ENCODE results near the gene CCDC171. TPM values are rescaled to one million over a fixed set of nuclear protein-coding genes. Genes with fewer than 3 reads are reported as not detected.

Gene CCDC171
- total and polyA plus RNA-seq, 11 donors, result 0.30 to 3.4 (median 1.1) TPM

- H3K4me3 ChIP-seq, result no peak overlapping the region
- H3K27ac ChIP-seq, result peak overlapping the region in 2 of 12 donors; percentile 26 to 38
- H3K9me3 ChIP-seq, result peaks cover 0 to 15% (median 3%) of the 10 kb centered on the region in 12 donors
- H3K4me1 ChIP-seq, result peaks cover 0 to 4% (median 0%) of the 10 kb centered on the region in 12 donors
- ATAC-seq (peak; percentile 55 to 93 (median 82)), DNase-seq (peak in 4 of 5 donors; percentile 25 to 41 (median 34))
- 48 to 60% (median 54%) methylated on average over 5 of the region's 5 CpGs for WGBS, 4 donors
- intact Hi-C loops (cut with DNase I), result no loop called here
- no peaks in the 10 kb centered on the region for H3K27me3 ChIP-seq
- TF ChIP-seq POLR2A (IDR thresholded peaks at IDR 0.05) (no peak), CTCF (IDR thresholded peaks at IDR 0.05) (no peak)
- no peaks in the 10 kb centered on the region for H3K36me3 ChIP-seq
These were observed 383.6 kb downstream of the CCDC171 start for GRCh38 chr9:15936306-15936921.

- intact Hi-C loops (cut with DNase I), result no loop called here
- no peaks in the 10 kb centered on the region for H3K4me1 ChIP-seq
- 70 to 78% (median 74%) methylated on average over 3 of the region's 3 CpGs for WGBS, 4 donors
- DNase-seq, result no peak
- H3K36me3 ChIP-seq, result no peaks in the 10 kb centered on the region
- H3K27ac ChIP-seq, result no peak overlapping the region
- no peak overlapping the region for H3K4me3 ChIP-seq
- no peaks in the 10 kb centered on the region for H3K27me3 ChIP-seq
- peaks cover 0 to 2% (median 0%) of the 10 kb centered on the region in 12 donors for H3K9me3 ChIP-seq
- no peak for ATAC-seq
- no peak for TF ChIP-seq POLR2A (IDR thresholded peaks at IDR 0.05)
- TF ChIP-seq CTCF (IDR thresholded peaks at IDR 0.05), result no peak
These were observed 390.1 kb downstream of the CCDC171 start for GRCh38 chr9:15942831-15943424.

- Histone ChIP-seq H3K36me3 (no peaks in the 10 kb centered on the region), H3K4me3 (no peak overlapping the region), H3K9me3 (peaks cover 0 to 4% (median 0%) of the 10 kb centered on the region in 12 donors), H3K27ac (no peak overlapping the region), H3K27me3 (no peaks in the 10 kb centered on the region), H3K4me1 (no peaks in the 10 kb centered on the region)
- TF ChIP-seq POLR2A (IDR thresholded peaks at IDR 0.05) (no peak), CTCF (IDR thresholded peaks at IDR 0.05) (no peak)
- ATAC-seq (no peak), DNase-seq (no peak)
- intact Hi-C loops (cut with DNase I), result no loop called here
- WGBS, 4 donors, result 85 to 90% (median 89%) methylated on average over 3 of the region's 3 CpGs
These were observed 391.5 kb downstream of the CCDC171 start for GRCh38 chr9:15944341-15944740.

- Histone ChIP-seq H3K36me3 (no peaks in the 10 kb centered on the region), H3K4me3 (no peak overlapping the region), H3K9me3 (peaks cover 0 to 2% (median 0%) of the 10 kb centered on the region in 12 donors), H3K27me3 (no peaks in the 10 kb centered on the region), H3K4me1 (no peaks in the 10 kb centered on the region), H3K27ac (no peak overlapping the region)
- DNase-seq (no peak), ATAC-seq (no peak)
- WGBS, 4 donors, result 39 to 59% (median 51%) methylated on average over 1 of the region's 1 CpG
- no peak for TF ChIP-seq POLR2A (IDR thresholded peaks at IDR 0.05)
- no peak for TF ChIP-seq CTCF (IDR thresholded peaks at IDR 0.05)
- intact Hi-C loops (cut with DNase I), result no loop called here
These were observed 406.8 kb downstream of the CCDC171 start for GRCh38 chr9:15959663-15960062.
